MCF 10A (cell line): ENCODE data around the gene INS. TPM values are rescaled to one million over a fixed set of nuclear protein-coding genes. Genes with fewer than 3 reads are reported as not detected.

Experiments
- BruUV-seq: library from RNA; stranded (reverse); fragments of 400-500 nt; replicated peaks from 2 replicates; lab custom pipeline; 2021; lab: Mats Ljungman, UMichigan
- CTCF ChIA-PET: fragments of 300-600 bp; sonication (Branson Sonifier 250); formaldehyde crosslinking; extraction: SDS; loops from one replicate; lab custom pipeline; 2021; ENCODE audit warnings: antibody characterized with exemption, inconsistent platforms; lab: Yijun Ruan, JAX
- POLR2A ChIA-PET: fragments of 300-600, 350-650 bp; sonication (Branson Sonifier 250); formaldehyde crosslinking; extraction: SDS; loops from one replicate; lab custom pipeline; 2020; ENCODE audit warnings: antibody characterized with exemption, inconsistent platforms; lab: Yijun Ruan, JAX
- DNase-seq: peaks from one replicate; pipeline ENCODE4 v3.0.0-alpha.2; 2018; ENCODE audit not compliant: unreplicated experiment
- H3K27ac Mint-ChIP-seq: one replicate; pipeline ENCODE4 v1.8.0; 2022; ENCODE audit warnings: mild to moderate bottlenecking, low read depth, mixed read lengths; ENCODE audit not compliant: unreplicated experiment
- H3K27me3 Mint-ChIP-seq: one replicate; pipeline ENCODE4 v1.8.0; 2022; ENCODE audit warnings: mixed read lengths; ENCODE audit not compliant: insufficient read depth, unreplicated experiment
- H3K36me3 Mint-ChIP-seq: one replicate; pipeline ENCODE4 v1.8.0; 2022; ENCODE audit warnings: mild to moderate bottlenecking, moderate library complexity, mixed read lengths; ENCODE audit not compliant: insufficient read depth, unreplicated experiment
- H3K4me1 Mint-ChIP-seq: one replicate; pipeline ENCODE4 v1.8.0; 2022; ENCODE audit warnings: mixed read lengths; ENCODE audit not compliant: insufficient read depth, unreplicated experiment
- H3K4me3 Mint-ChIP-seq: one replicate; pipeline ENCODE4 v1.8.0; 2022; ENCODE audit warnings: mild to moderate bottlenecking, moderate library complexity, mixed read lengths; ENCODE audit not compliant: unreplicated experiment
- H3K9me3 Mint-ChIP-seq: one replicate; pipeline ENCODE4 v1.8.0; 2022; ENCODE audit warnings: mixed read lengths; ENCODE audit not compliant: unreplicated experiment
- intact Hi-C: fragments of 100-400 bp; cut with micrococcal nuclease; formaldehyde crosslinking; loops from 2 replicates; pipeline ENCODE4 v1.14.1; 2022
- total RNA-seq: library from RNA; stranded (reverse); gene quantifications from 2 replicates; pipeline ENCODE4 v1.2.3, GENCODE V29; 2022
- TF ChIP-seq, protein P1 (sequence below): fragments of 200-600 bp; IDR thresholded peaks from one replicate; pipeline ENCODE4 v1.8.0; 2022; ENCODE audit warnings: antibody characterized with exemption, mild to moderate bottlenecking; ENCODE audit not compliant: unreplicated experiment

The INS gene
- total RNA-seq, 1 experiment from 2014 or later: not detected

DNA sequence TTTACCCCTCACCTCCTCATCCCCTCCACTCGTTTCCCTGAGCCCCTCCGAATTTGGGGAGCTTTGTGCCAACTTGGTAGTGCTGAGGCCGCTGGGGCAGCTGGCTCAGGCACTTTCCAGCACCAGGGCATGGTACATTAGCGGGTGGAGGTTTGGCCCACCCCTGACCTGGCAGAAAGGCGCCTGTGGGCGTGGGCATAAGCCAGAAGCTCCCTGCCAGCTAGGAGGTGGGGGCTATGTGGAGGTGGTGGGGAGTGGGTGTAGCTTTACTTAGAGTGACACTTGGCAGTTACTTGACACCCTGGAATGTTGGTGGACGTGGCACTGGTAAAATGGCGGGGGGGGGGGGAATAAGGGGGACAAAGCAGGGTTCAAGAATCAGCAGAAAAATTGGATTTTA lies 11.5 kb downstream of the INS start:
- TF ChIP-seq, protein P1, sequence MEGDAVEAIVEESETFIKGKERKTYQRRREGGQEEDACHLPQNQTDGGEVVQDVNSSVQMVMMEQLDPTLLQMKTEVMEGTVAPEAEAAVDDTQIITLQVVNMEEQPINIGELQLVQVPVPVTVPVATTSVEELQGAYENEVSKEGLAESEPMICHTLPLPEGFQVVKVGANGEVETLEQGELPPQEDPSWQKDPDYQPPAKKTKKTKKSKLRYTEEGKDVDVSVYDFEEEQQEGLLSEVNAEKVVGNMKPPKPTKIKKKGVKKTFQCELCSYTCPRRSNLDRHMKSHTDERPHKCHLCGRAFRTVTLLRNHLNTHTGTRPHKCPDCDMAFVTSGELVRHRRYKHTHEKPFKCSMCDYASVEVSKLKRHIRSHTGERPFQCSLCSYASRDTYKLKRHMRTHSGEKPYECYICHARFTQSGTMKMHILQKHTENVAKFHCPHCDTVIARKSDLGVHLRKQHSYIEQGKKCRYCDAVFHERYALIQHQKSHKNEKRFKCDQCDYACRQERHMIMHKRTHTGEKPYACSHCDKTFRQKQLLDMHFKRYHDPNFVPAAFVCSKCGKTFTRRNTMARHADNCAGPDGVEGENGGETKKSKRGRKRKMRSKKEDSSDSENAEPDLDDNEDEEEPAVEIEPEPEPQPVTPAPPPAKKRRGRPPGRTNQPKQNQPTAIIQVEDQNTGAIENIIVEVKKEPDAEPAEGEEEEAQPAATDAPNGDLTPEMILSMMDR: no peak
- intact Hi-C loops: no loop called here
- Mint-ChIP-seq H3K4me3 (no peak overlapping the region), H3K9me3 (no peaks in the 10 kb centered on the region), H3K27me3 (peaks cover 66% of the 10 kb centered on the region), H3K36me3 (no peaks in the 10 kb centered on the region), H3K27ac (no peak overlapping the region), H3K4me1 (no peaks in the 10 kb centered on the region)
- ChIA-PET CTCF (interaction anchor here (0.5 to 13.8 kb wide), 22 partner anchors 8 to 591 kb away, joined by 3 to 541 read pairs (median 12); no protein-coding TSS in a partner anchor), POLR2A (interaction anchor here (0.8 kb wide), 1 partner anchor 195 kb away, joined by 3 read pairs; no protein-coding TSS in a partner anchor)
- DNase-seq: no peak
- BruUV-seq: no TSS peak

DNA sequence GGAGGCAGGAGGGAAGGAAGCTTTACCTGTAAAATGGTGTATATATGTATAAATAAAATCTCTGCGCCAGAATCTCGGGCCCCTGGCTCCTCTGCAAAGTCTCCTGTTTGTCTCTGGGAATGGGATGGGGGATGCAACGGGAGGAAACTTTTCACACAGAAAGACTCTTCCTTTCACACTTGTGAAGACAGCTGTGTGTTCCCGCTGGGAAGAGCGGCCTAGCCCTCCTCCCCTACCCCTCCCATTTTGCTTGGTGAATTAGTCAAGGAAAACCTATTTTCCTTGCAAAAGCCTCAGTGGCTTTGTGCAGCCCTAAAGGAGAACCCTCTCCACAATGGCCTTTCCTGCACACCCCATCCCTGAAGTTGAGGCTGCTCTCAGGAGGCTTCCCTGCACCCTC lies 12.4 kb downstream of the INS start:
- Mint-ChIP-seq H3K36me3 (no peaks in the 10 kb centered on the region), H3K4me1 (no peaks in the 10 kb centered on the region), H3K9me3 (no peaks in the 10 kb centered on the region), H3K27me3 (peaks cover 67% of the 10 kb centered on the region), H3K27ac (no peak overlapping the region), H3K4me3 (no peak overlapping the region)
- ChIA-PET POLR2A (no interaction called here), CTCF (interaction anchor here (0.8 to 13.8 kb wide), 10 partner anchors 54 to 735 kb away, joined by 3 to 541 read pairs (median 26); no protein-coding TSS in a partner anchor)
- intact Hi-C loops: no loop called here
- TF ChIP-seq, protein P1: no peak
- no peak for DNase-seq
- no TSS peak for BruUV-seq

DNA sequence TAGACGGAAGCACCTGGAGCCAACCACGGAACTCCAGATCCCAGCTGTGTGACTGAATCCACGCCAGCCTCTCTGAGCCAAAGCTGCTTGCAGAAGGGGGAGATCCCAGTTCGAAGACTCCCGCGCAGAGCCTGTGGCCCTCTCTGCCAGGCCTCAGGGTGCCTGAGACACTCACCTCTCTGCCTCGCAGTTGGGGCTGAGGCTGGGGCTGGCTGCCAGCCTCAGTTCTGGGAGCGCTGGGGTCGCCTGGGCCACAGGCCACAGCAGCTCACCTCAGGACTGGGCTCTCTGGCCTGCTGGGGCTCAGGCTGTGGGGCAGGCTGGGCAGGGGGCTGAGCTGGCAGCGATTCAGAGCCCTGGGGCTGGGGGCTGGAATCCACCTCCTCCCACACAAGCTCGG lies 13.6 kb downstream of the INS start:
- Mint-ChIP-seq H3K36me3 (no peaks in the 10 kb centered on the region), H3K4me1 (peaks cover 9% of the 10 kb centered on the region), H3K4me3 (no peak overlapping the region), H3K9me3 (no peaks in the 10 kb centered on the region), H3K27ac (no peak overlapping the region), H3K27me3 (peaks cover 79% of the 10 kb centered on the region)
- DNase-seq: no peak
- TF ChIP-seq, protein P1: no peak
- BruUV-seq: no TSS peak
- intact Hi-C loops: no loop called here
- CTCF ChIA-PET: interaction anchor here (0.7 to 13.8 kb wide), 5 partner anchors 8 to 494 kb away, joined by 3 to 541 read pairs (median 12); no protein-coding TSS in a partner anchor
- POLR2A ChIA-PET: no interaction called here

DNA sequence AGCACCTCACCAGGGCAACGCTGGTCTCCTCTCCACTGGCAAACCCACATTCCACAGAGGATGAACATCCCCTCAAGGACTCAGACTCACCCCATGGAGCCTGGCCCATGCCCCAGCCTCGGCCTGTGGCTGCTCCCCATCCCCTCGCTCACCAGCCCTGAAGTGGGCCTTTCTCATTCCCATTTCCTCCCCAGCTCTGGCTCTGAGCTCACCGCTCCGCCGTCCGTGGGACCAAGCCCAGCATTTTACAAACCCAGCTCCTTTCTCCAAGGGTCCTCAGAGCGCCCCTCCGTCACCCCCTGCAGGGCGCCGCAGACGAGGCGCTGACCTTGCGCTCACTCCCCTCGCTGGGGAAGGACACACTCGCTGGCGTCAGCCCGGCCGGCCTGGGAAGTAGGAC lies 15.0 kb downstream of the INS start:
- ChIA-PET POLR2A (interaction anchor here (0.9 kb wide), 1 partner anchor 178 kb away, joined by 3 read pairs; no protein-coding TSS in a partner anchor), CTCF (interaction anchor here (0.6 to 13.8 kb wide), 3 partner anchors 10 to 492 kb away, joined by 3 to 541 read pairs (median 12); no protein-coding TSS in a partner anchor)
- peaks cover 92% of the 10 kb centered on the region for H3K27me3 Mint-ChIP-seq
- TF ChIP-seq, protein P1: no peak
- H3K4me1 Mint-ChIP-seq: peaks cover 13% of the 10 kb centered on the region
- H3K27ac Mint-ChIP-seq: no peak overlapping the region
- no TSS peak for BruUV-seq
- H3K36me3 Mint-ChIP-seq: no peaks in the 10 kb centered on the region
- DNase-seq: no peak
- H3K4me3 Mint-ChIP-seq: no peak overlapping the region
- intact Hi-C loops: no loop called here
- no peaks in the 10 kb centered on the region for H3K9me3 Mint-ChIP-seq
